Measurements from ENCODE around the gene CHEK2. TPM values are rescaled to one million over a fixed set of nuclear protein-coding genes. Genes with fewer than 3 reads are reported as not detected.
"Not testable (repeated sequence)": the region's sequence is repeated elsewhere in the genome, so short reads cannot be mapped to it uniquely, and the experiment has no call there.

CHEK2 gene
- total RNA-seq, 1 donor from 2014 or later = 6.3 TPM

GRCh38 chr22:28750471-28750881 lies 8.9 kb upstream of the CHEK2 start:
- H3K4me3 ChIP-seq (ENCODE audit: low read depth, low read length) = no peak overlapping the region
- TF ChIP-seq CTCF (IDR thresholded peaks at IDR 0.05; ENCODE audit: insufficient read depth, low read length, severe bottlenecking) = no peak
- H3K36me3 ChIP-seq (ENCODE audit: control insufficient read depth, insufficient read depth, low read length) = peaks cover 2% of the 10 kb centered on the region
- H3K27me3 ChIP-seq (ENCODE audit: control insufficient read depth, insufficient read depth, low read length) = no peaks in the 10 kb centered on the region
- DNase-seq (ENCODE audit: low read depth) = peak; percentile 46
- FAIRE-seq = no peak

- no peak for TF ChIP-seq CTCF (IDR thresholded peaks at IDR 0.05; ENCODE audit: insufficient read depth, low read length, severe bottlenecking)
- no peak overlapping the region for H3K4me3 ChIP-seq (ENCODE audit: low read depth, low read length)
- no peak for FAIRE-seq
- no peaks in the 10 kb centered on the region for H3K27me3 ChIP-seq (ENCODE audit: control insufficient read depth, insufficient read depth, low read length)
- DNase-seq (ENCODE audit: low read depth) = no peak
- peaks cover 9% of the 10 kb centered on the region for H3K36me3 ChIP-seq (ENCODE audit: control insufficient read depth, insufficient read depth, low read length)
Measured at GRCh38 chr22:28743852-28744251, 2.2 kb upstream of the CHEK2 start.

- Histone ChIP-seq H3K4me3 (ENCODE audit: low read depth, low read length) (peak overlapping the region; percentile 76), H3K27me3 (ENCODE audit: control insufficient read depth, insufficient read depth, low read length) (no peaks in the 10 kb centered on the region), H3K36me3 (ENCODE audit: control insufficient read depth, insufficient read depth, low read length) (peaks cover 7% of the 10 kb centered on the region)
- no peak for DNase-seq (ENCODE audit: low read depth)
- no peak for FAIRE-seq
- no peak for TF ChIP-seq CTCF (IDR thresholded peaks at IDR 0.05; ENCODE audit: insufficient read depth, low read length, severe bottlenecking)
Measured at GRCh38 chr22:28742562-28742962, 942 bp upstream of the CHEK2 start.

GRCh38 chr22:28741200-28741784 lies 328 bp downstream of the CHEK2 start:
- DNase-seq (ENCODE audit: low read depth) (no peak), FAIRE-seq (no peak)
- Histone ChIP-seq H3K27me3 (ENCODE audit: control insufficient read depth, insufficient read depth, low read length) (no peaks in the 10 kb centered on the region), H3K36me3 (ENCODE audit: control insufficient read depth, insufficient read depth, low read length) (peaks cover 7% of the 10 kb centered on the region), H3K4me3 (ENCODE audit: low read depth, low read length) (peak overlapping the region; percentile 76)
- no peak for TF ChIP-seq CTCF (IDR thresholded peaks at IDR 0.05; ENCODE audit: insufficient read depth, low read length, severe bottlenecking)

- not testable (repeated sequence) for H3K4me3 ChIP-seq (ENCODE audit: low read depth, low read length); H3K36me3 ChIP-seq (ENCODE audit: control insufficient read depth, insufficient read depth, low read length); DNase-seq (ENCODE audit: low read depth); H3K27me3 ChIP-seq (ENCODE audit: control insufficient read depth, insufficient read depth, low read length); FAIRE-seq
Measured at GRCh38 chr22:28738876-28739275, 2.7 kb downstream of the CHEK2 start.

GRCh38 chr22:28737701-28738100 lies 3.9 kb downstream of the CHEK2 start:
- no peaks in the 10 kb centered on the region for H3K36me3 ChIP-seq (ENCODE audit: control insufficient read depth, insufficient read depth, low read length)
- no peak overlapping the region for H3K4me3 ChIP-seq (ENCODE audit: low read depth, low read length)
- FAIRE-seq (no peak), DNase-seq (ENCODE audit: low read depth) (no peak)
- H3K27me3 ChIP-seq (ENCODE audit: control insufficient read depth, insufficient read depth, low read length) = no peaks in the 10 kb centered on the region
- TF ChIP-seq CTCF (IDR thresholded peaks at IDR 0.05; ENCODE audit: insufficient read depth, low read length, severe bottlenecking) = no peak

Measured in bronchial epithelial cell (primary cell).